ENCODE results near the gene RABGAP1L.
"Not testable (repeated sequence)": the region's sequence is repeated elsewhere in the genome, so short reads cannot be mapped to it uniquely, and the experiment has no call there.

The RABGAP1L gene

GRCh38 chr1:174535207-174535606 is 375.9 kb downstream of the RABGAP1L start:
- Histone ChIP-seq H3K4me1 (ENCODE audit: low read length) (no peaks in the 10 kb centered on the region), H3K27me3 (ENCODE audit: low read depth, low read length) (no peaks in the 10 kb centered on the region), H3K27ac (ENCODE audit: low read length) (no peak overlapping the region), H3K36me3 (replicated peaks; ENCODE audit: low read depth, low read length) (peaks cover 12% of the 10 kb centered on the region), H3K9ac (ENCODE audit: low read length) (no peak overlapping the region), H4K20me1 (ENCODE audit: insufficient read depth, low read length) (no peaks in the 10 kb centered on the region), H2AFZ (ENCODE audit: low read depth, low read length) (no peak overlapping the region), H3K9me3 (ENCODE audit: insufficient read depth, low read length) (peaks cover 11% of the 10 kb centered on the region; the same call in 1 of the 2 replicates), H3K79me2 (ENCODE audit: low read length) (no peaks in the 10 kb centered on the region), H3K4me3 (ENCODE audit: low read length) (no peak overlapping the region), H3K4me2 (ENCODE audit: low read length) (no peak overlapping the region)
- TF ChIP-seq EZH2phosphoT487 (IDR thresholded peaks at IDR 0.05; ENCODE audit: low read depth) (no peak), CTCF (IDR thresholded peaks at IDR 0.05; ENCODE audit: low read depth, low read length) (no peak)

- H3K27ac ChIP-seq (ENCODE audit: low read length); H3K79me2 ChIP-seq (ENCODE audit: low read length); H4K20me1 ChIP-seq (ENCODE audit: insufficient read depth, low read length); H2AFZ ChIP-seq (ENCODE audit: low read depth, low read length); H3K36me3 ChIP-seq (replicated peaks; ENCODE audit: low read depth, low read length); H3K9ac ChIP-seq (ENCODE audit: low read length); H3K4me1 ChIP-seq (ENCODE audit: low read length); H3K9me3 ChIP-seq (ENCODE audit: insufficient read depth, low read length); H3K27me3 ChIP-seq (ENCODE audit: low read depth, low read length); H3K4me3 ChIP-seq (ENCODE audit: low read length); H3K4me2 ChIP-seq (ENCODE audit: low read length): not testable (repeated sequence)
Observed at GRCh38 chr1:174543421-174543820, 384.1 kb downstream of the RABGAP1L start.

- H3K4me1 ChIP-seq (ENCODE audit: low read length) = no peaks in the 10 kb centered on the region
- H3K79me2 ChIP-seq (ENCODE audit: low read length) = no peaks in the 10 kb centered on the region
- no peaks in the 10 kb centered on the region for H3K27me3 ChIP-seq (ENCODE audit: low read depth, low read length)
- H3K4me3 ChIP-seq (ENCODE audit: low read length) = no peak overlapping the region
- H3K27ac ChIP-seq (ENCODE audit: low read length) = no peak overlapping the region
- H3K4me2 ChIP-seq (ENCODE audit: low read length) = no peak overlapping the region
- H4K20me1 ChIP-seq (ENCODE audit: insufficient read depth, low read length) = no peaks in the 10 kb centered on the region
- TF ChIP-seq EZH2phosphoT487 (IDR thresholded peaks at IDR 0.05; ENCODE audit: low read depth) = no peak
- TF ChIP-seq CTCF (IDR thresholded peaks at IDR 0.05; ENCODE audit: low read depth, low read length) = no peak
- H2AFZ ChIP-seq (ENCODE audit: low read depth, low read length) = no peak overlapping the region
- H3K9ac ChIP-seq (ENCODE audit: low read length) = no peak overlapping the region
- H3K9me3 ChIP-seq (ENCODE audit: insufficient read depth, low read length) = no peaks in the 10 kb centered on the region
- H3K36me3 ChIP-seq (replicated peaks; ENCODE audit: low read depth, low read length) = no peaks in the 10 kb centered on the region
Observed at GRCh38 chr1:174550296-174550695, 391.0 kb downstream of the RABGAP1L start.

GRCh38 chr1:174556392-174556791 is 397.1 kb downstream of the RABGAP1L start:
- Histone ChIP-seq H3K4me2 (ENCODE audit: low read length) (no peak overlapping the region), H3K4me3 (ENCODE audit: low read length) (no peak overlapping the region), H3K27ac (ENCODE audit: low read length) (no peak overlapping the region), H3K27me3 (ENCODE audit: low read depth, low read length) (no peaks in the 10 kb centered on the region), H3K4me1 (ENCODE audit: low read length) (peaks cover 7% of the 10 kb centered on the region), H2AFZ (ENCODE audit: low read depth, low read length) (no peak overlapping the region), H3K79me2 (ENCODE audit: low read length) (no peaks in the 10 kb centered on the region), H3K9me3 (ENCODE audit: insufficient read depth, low read length) (no peaks in the 10 kb centered on the region), H3K36me3 (replicated peaks; ENCODE audit: low read depth, low read length) (no peaks in the 10 kb centered on the region), H4K20me1 (ENCODE audit: insufficient read depth, low read length) (no peaks in the 10 kb centered on the region), H3K9ac (ENCODE audit: low read length) (no peak overlapping the region)
- no peak for TF ChIP-seq EZH2phosphoT487 (IDR thresholded peaks at IDR 0.05; ENCODE audit: low read depth)
- no peak for TF ChIP-seq CTCF (IDR thresholded peaks at IDR 0.05; ENCODE audit: low read depth, low read length)

- Histone ChIP-seq H3K79me2 (ENCODE audit: low read length) (no peaks in the 10 kb centered on the region), H3K27ac (ENCODE audit: low read length) (no peak overlapping the region)
Observed at GRCh38 chr1:174568551-174568950, 409.2 kb downstream of the RABGAP1L start.

More at GRCh38 chr1:174568551-174568950, 409.2 kb downstream of the RABGAP1L start:
- Histone ChIP-seq H3K9ac (ENCODE audit: low read length) (no peak overlapping the region), H3K36me3 (replicated peaks; ENCODE audit: low read depth, low read length) (no peaks in the 10 kb centered on the region), H3K4me3 (ENCODE audit: low read length) (no peak overlapping the region), H2AFZ (ENCODE audit: low read depth, low read length) (no peak overlapping the region), H3K27me3 (ENCODE audit: low read depth, low read length) (no peaks in the 10 kb centered on the region), H4K20me1 (ENCODE audit: insufficient read depth, low read length) (peaks cover 3% of the 10 kb centered on the region; the same call in 1 of the 2 replicates), H3K4me1 (ENCODE audit: low read length) (peaks cover 3% of the 10 kb centered on the region; the same call in 1 of the 2 replicates), H3K9me3 (ENCODE audit: insufficient read depth, low read length) (no peaks in the 10 kb centered on the region), H3K4me2 (ENCODE audit: low read length) (no peak overlapping the region)
- TF ChIP-seq EZH2phosphoT487 (IDR thresholded peaks at IDR 0.05; ENCODE audit: low read depth) (no peak), CTCF (IDR thresholded peaks at IDR 0.05; ENCODE audit: low read depth, low read length) (no peak)
